Kidney epithelial cell (primary cell): Measurements from ENCODE around the gene ETS2. TPM values are rescaled to one million over a fixed set of nuclear protein-coding genes. Genes with fewer than 3 reads are reported as not detected.

ENCODE experiments used
- DNase-seq: peaks from one replicate; pipeline ENCODE4 v3.0.0-alpha.2; 2010; ENCODE audit warnings: low read depth
- H3K27me3 ChIP-seq: 2 replicates; pipeline ENCODE4 v1.6.0; 2011; ENCODE audit warnings: low read length; ENCODE audit not compliant: control insufficient read depth, insufficient read depth
- H3K36me3 ChIP-seq: 2 replicates; pipeline ENCODE4 v1.5.1; 2011; ENCODE audit warnings: low read length; ENCODE audit not compliant: control insufficient read depth, insufficient read depth
- H3K4me3 ChIP-seq: 2 replicates; pipeline ENCODE4 v1.5.1; 2011; ENCODE audit warnings: low read depth, mild to moderate bottlenecking, control low read depth, low read length
- total RNA-seq: library from RNA; depleted of rRNA; stranded (reverse); fragments of >200 nt; gene quantifications from 2 replicates; pipeline ENCODE4 v1.2.3, GENCODE V29; 2015
- TF ChIP-seq, protein P1 (sequence below): IDR thresholded peaks from 2 replicates; pipeline ENCODE4 v1.5.1; 2011; ENCODE audit warnings: mild to moderate bottlenecking, moderate library complexity, low read length, control low read depth, inconsistent platforms; ENCODE audit not compliant: insufficient read depth, poor library complexity, severe bottlenecking

ETS2 gene
- total RNA-seq, 1 donor from 2014 or later: 41.2 TPM

DNA sequence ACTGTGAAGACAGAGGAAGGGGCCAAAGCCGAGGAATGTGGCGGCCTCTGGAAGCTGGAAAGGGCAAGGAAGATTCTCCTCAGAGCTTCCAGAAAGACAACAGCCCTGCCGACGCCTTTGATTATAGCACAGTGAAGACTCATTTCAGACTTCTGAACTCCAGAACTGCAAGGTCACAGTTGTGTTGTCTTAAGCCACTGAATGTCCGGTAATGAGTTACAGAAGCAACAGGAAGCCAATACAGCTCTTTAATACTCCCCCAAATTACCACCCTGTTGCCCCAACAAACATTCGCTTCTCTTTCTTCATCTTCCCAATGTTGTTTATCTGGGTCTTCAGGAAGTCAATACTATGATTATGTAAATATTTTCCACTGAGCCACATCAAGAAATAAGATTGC is 44.0 kb downstream of the ETS2 start:
- TF ChIP-seq, protein P1, sequence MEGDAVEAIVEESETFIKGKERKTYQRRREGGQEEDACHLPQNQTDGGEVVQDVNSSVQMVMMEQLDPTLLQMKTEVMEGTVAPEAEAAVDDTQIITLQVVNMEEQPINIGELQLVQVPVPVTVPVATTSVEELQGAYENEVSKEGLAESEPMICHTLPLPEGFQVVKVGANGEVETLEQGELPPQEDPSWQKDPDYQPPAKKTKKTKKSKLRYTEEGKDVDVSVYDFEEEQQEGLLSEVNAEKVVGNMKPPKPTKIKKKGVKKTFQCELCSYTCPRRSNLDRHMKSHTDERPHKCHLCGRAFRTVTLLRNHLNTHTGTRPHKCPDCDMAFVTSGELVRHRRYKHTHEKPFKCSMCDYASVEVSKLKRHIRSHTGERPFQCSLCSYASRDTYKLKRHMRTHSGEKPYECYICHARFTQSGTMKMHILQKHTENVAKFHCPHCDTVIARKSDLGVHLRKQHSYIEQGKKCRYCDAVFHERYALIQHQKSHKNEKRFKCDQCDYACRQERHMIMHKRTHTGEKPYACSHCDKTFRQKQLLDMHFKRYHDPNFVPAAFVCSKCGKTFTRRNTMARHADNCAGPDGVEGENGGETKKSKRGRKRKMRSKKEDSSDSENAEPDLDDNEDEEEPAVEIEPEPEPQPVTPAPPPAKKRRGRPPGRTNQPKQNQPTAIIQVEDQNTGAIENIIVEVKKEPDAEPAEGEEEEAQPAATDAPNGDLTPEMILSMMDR: no peak
- no peak overlapping the region for H3K4me3 ChIP-seq

DNA sequence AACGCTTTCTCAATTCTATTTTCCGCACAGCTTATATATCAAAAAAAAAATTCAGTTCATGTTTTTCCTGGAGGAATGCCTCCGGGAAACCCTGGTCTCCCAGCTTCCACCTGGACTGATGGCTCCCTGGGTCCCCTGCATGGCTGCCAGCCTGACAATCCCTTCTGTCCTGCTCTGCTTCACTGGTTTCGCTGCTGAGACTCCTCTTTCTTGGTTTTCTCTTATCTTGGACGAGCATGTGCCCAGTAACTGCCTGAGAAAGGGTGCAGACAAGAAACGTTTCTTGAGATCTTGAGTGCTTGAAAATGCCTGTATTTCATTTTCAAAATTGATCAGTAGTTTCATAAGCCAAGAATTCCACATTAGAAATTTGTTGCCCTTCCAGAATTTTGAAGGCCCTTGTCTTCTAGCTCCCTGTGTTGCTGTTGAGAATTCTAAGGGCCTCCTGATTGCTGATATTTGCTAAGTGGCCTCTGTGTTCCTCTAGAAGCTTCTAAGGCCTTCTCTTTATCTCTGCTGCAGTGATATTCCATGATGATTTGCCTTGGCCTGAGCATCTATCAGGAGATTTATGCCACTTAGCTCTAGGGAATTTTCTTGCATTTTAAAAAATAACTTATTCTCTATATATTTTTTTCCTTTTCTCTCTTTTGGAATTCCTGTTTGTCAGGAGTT is 44.7 kb downstream of the ETS2 start:
- no peak overlapping the region for H3K4me3 ChIP-seq
- no peaks in the 10 kb centered on the region for H3K27me3 ChIP-seq
- no peak for DNase-seq

More for the DNA sequence above, 44.0 kb downstream of the ETS2 start:
- Histone ChIP-seq H3K27me3 (no peaks in the 10 kb centered on the region), H3K36me3 (no peaks in the 10 kb centered on the region)
- DNase-seq: no peak

DNA sequence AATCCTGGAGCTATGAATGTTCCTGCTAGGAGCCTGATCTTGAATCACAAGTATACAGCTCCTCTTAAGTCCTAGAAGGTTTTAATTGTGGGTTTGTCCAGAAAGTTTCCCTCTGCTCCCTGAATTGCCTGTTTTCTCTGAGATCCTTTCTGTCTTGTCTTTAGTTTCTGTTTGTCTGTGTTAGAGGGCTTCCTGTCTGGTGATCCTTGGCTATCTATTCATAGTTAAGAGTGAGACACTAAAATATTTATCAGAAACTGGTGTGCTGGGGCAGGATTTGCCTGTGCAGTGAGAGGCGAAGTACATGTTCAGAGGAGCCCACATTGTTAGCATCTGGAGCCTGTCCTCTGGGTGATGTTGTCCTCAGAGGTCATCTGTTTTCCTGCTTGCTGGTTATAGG is 45.4 kb downstream of the ETS2 start:
- no peaks in the 10 kb centered on the region for H3K27me3 ChIP-seq
- TF ChIP-seq, protein P1: no peak

More for the DNA sequence above, 44.7 kb downstream of the ETS2 start:
- H3K36me3 ChIP-seq: no peaks in the 10 kb centered on the region
- TF ChIP-seq, protein P1: no peak

DNA sequence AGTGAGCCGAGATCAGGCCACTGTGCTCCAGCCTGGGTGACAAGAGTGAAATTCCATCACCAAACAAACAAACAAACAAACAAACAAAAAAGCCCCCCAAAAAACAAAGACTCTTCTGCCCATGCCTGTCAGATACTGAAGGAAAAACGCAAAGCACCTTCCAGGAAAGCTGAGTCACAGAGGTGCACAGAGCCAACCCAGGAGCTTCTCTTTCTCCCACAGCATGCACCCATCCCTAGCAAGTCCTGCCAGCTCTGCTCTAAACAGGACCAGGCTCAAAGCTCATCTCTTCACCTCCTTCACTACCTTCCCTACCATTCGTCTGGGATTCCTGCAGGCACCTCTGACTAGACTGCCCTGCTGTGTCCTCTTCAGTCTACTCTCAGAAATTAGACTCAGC is 46.5 kb downstream of the ETS2 start:
- TF ChIP-seq, protein P1: no peak
- no peak for DNase-seq
- Histone ChIP-seq H3K36me3 (no peaks in the 10 kb centered on the region), H3K27me3 (no peaks in the 10 kb centered on the region), H3K4me3 (no peak overlapping the region)

More for the DNA sequence above, 45.4 kb downstream of the ETS2 start:
- H3K4me3 ChIP-seq: no peak overlapping the region
- no peak for DNase-seq
- no peaks in the 10 kb centered on the region for H3K36me3 ChIP-seq

DNA sequence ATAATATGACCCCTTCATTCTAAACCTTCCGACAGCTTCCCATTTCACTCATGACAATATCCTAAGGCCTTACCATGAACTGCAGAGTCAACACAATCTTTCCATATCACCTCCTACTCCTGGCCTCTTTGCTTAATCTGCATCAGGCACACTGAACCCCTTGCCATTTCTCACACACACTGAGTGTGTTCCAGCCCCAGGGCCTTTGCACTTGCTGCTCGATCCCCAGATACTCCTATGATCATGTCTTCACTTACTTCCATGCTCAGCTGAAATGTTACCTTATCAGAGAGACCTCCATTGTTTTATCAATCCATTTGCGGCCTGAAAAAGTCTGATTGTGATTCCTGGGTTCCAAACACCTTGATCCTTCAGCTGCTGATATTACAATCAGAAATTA is 47.0 kb downstream of the ETS2 start:
- TF ChIP-seq, protein P1: no peak

DNA sequence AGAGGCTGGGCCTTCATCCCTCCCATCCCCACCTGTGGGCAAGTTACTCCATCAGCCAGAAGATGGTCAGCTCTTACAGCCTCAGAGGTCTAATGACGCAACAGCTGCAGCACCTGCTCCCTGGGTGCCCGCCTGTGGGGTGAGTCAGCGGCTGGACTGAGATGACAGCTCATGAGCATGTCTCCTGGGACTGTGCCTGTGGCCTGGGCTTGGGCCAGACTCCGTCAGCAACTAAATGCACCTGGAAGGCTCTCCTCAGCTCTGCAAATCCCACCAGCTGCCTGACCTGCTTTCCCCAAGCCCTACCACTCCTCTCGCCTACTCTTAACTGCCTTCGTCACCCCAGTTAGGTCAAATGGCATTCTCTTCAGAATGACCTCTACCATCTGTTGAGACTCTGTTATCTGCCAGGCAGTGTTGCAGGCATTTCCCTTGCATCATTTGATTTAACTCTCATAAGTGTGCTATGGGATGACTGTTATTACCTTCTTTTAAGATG is 47.7 kb downstream of the ETS2 start:
- TF ChIP-seq, protein P1: no peak
- DNase-seq: peak; percentile 97
- H3K4me3 ChIP-seq: no peak overlapping the region
- no peaks in the 10 kb centered on the region for H3K27me3 ChIP-seq
- no peaks in the 10 kb centered on the region for H3K36me3 ChIP-seq

More for the DNA sequence above, 47.0 kb downstream of the ETS2 start:
- Histone ChIP-seq H3K4me3 (no peak overlapping the region), H3K36me3 (no peaks in the 10 kb centered on the region), H3K27me3 (no peaks in the 10 kb centered on the region)
- no peak for DNase-seq
